GM21825 (cell line): Measurements from ENCODE around the gene NCR2.

Experiments used
- ATAC-seq: cut with Tn5 transposase; IDR thresholded peaks from one replicate; pipeline ENCODE4 v1.9.1; 2021; ENCODE audit warnings: mild to moderate bottlenecking, moderate library complexity; ENCODE audit not compliant: unreplicated experiment

Gene NCR2

DNA sequence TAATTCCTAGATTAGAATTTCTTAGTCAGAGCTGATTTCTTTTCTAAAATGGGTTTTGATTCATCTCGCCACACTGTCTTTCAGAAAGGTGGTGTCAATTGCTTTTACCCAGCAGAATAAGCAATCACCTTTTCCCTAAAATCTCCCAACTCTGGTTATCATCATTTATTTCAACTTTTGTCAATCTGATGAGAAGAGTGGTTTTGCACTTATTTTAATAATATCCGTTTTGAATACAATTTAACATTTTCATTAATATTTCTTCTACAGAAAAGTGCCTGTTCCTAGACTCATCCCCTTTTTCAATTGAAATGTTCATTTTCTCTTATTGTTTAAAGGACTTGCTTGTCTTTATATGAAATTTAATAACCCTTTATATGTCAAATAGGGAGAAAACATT lies 8.2 kb upstream of the NCR2 start:
- no peak for ATAC-seq

DNA sequence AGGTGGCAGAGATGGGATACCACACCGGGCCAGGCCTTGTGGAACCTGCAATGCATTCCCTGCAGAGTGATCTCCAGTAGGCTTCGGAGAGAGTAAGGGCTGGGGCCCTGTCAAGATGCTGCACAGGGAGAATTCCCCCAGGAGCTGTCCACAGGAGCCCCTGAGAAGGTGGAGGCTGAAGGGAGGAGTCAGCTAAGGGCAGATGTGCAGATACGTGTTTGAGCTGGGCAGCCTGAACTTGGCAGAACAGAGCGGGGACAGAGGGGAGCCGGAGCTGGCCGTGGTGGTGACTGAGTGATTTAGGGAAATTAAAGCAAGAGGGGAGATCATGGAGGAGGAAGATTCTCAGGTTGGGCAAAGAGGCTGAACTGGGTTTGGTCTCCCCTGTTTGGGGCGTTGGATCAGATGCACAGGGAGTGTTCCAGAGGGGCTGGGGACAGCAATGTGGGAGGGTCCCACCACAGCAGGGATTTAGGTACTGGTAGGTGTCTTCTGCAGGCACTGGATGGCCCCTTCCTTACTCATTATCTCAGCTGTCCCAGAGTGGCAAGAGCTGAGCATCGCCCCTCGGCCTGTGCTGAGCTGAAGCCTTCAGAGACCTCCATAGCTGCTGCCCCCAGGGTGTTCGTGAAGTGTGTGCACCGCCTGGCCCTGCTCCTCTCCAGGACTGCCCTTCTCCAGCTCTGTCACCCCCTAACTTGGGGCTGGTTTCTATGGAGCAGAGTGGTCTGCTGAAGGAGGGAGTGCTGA lies 3.8 kb upstream of the NCR2 start:
- ATAC-seq, result no peak

DNA sequence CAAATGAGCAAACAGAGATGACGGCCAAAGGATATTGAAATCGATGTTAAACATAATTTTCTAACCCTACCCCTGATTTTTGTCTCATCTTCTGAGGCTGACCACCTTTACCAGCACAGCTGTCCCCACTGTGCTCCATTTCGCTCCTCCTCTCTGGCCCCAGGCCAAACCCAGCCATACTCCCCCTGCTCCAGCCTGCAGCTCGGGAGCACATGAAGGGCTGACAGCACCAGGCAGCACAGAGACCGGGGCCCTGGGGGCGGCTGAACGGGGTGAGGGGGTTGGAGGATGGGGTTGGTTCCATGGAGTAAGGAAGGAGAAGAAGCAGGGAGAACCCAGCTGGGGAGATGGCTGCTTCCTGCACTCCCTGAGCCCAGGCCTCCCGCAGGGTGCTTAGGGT lies 3.2 kb upstream of the NCR2 start:
- ATAC-seq, result no peak

DNA sequence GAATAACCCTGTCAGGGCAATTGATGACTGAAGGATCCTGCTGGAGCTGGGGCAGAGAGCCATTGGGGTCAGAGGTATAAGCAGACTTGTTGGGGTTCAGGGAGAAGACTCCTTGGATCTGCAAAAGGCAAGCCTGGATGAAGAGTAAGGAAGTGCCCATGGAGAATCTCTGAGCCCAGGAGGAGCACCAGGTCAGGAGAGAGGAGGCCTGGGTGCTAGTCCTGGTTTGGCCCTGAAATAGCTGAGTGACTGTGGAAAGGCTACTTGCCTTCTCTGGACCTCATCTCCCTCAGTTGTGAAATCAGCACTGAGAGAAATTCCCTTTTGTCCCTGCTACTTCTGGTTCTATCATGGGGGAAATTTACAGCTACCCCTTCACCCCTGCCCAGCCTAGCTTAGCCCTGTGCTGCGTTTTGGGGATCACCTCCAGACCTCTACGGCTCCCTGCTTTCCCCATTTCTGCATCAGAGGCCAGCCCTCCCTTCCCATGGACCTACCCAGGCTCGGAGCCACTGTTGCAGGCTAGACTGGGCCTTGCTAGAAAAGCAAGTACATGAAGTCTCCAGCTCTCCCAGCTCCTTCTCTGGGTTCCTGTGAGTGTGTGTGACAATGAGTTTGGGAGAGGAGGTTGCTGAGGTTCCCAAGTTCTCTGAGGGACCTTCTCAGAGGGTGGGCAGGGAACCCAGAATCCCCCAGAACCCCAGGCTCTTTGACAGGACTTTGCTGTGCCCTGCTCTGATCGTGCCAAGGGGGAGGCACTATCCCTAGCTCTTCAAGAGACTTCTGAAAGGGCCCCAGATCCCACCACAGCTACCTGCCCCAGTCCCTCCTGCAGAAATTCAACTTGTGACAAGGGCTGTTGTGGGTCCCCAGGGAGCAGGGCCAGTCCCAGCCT lies 2.3 kb upstream of the NCR2 start:
- no peak for ATAC-seq

DNA sequence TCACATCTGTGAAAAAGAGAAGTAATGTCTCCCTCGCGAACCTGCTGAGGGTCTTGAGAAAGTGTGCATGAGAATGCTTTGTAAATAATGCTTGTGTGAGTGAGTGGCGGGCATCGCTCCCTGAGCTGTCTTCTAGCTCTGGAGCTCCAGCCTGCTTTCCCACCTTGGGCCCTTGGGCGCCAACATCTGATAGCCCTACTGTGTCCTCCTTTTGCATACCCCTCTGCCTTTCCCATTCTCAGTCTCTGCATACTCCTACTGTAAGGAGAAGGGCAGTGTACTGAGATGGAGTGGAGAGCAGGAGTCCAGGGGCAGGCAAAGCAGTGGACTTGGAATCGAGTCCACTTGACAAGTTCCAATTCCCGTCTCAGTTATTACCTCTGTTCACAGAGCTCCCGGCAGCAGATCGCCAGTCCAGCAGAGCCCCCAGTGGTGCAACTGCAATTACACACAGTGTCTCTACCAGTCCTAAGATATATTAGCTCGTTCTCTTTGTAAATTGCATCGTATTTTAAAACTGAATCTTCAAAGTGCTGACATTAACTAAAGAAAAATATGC lies 847 bp upstream of the NCR2 start:
- no peak for ATAC-seq

DNA sequence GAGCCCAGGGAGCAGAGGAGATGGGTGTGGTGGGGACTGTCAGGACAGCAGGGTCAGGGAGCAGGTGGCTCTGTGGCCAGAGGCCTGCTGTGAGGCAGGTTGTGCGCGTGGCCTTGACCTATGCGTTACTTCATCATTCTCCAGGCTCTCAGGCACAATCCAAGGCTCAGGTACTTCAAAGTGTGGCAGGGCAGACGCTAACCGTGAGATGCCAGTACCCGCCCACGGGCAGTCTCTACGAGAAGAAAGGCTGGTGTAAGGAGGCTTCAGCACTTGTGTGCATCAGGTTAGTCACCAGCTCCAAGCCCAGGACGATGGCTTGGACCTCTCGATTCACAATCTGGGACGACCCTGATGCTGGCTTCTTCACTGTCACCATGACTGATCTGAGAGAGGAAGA lies 535 bp downstream of the NCR2 start:
- no peak for ATAC-seq

DNA sequence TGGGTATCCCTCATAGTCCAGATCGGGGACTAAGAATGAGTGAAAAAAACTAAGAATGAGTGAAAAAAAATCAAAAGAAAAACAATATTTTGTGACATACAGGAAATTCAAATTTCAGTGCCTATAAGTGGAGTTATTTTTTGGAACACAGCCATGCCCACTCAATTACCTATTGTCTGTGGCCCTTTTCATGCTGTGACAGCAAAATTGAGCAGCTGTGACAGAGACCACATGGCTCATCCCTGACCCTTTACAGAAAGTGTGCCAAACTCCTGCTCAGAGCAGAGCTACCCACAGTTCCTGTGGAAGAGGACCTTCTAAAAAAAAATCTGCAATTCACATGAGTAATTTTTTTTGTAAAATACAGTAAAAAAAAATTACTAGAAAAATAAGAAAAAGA lies 1.4 kb downstream of the NCR2 start:
- ATAC-seq, result no peak

DNA sequence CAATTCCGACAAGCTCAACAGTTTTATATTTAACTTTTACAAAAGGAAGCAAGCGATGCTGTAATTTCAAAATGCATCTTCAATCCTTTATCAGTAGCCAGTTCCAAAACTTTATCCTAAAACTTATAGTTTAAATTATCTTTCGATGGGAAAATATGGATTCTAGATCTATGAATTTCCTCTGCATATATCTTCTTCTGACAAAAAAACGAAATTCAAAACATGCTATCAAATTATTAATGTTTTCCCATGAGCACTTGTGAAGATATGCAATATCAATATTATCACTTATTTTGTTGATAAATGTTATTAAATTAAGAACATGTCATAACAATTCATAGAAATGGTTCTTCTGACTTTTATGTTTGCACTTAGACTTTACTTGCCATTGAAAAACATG lies 2.3 kb downstream of the NCR2 start:
- no peak for ATAC-seq

DNA sequence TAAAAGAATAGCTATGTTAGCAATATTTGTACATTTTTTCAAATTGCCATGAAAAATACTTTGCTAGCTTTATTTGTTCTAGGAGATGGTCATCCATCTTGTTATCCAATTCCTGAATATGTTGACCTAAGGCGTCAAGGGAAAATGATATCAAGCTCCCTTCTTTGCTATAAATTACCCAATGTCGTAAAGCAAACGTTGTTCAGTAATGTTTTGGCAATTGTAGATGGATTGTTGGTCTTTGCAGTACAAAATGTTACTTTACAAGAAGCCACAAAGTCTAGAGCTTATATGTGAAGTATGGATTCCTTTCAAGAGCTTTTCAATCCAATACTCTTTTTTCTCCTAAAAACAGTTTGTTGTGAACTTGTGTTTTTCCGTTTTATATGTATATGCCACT lies 3.3 kb downstream of the NCR2 start:
- ATAC-seq, result no peak

DNA sequence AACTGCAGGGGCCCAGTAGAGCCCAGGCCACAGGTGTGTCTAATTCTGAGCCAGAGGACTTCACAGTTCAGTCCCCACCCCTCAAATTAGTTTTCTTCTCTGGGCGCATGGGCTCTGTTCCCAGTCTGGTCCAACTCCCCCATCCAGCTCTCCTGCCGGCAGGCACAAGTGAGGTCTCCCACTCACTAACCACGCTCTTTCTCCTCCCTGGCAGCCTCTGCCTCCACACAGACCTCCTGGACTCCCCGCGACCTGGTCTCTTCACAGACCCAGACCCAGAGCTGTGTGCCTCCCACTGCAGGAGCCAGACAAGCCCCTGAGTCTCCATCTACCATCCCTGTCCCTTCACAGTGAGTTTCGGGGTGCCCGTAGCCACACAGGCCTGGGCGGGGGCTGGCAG lies 6.2 kb downstream of the NCR2 start:
- ATAC-seq, result no peak

DNA sequence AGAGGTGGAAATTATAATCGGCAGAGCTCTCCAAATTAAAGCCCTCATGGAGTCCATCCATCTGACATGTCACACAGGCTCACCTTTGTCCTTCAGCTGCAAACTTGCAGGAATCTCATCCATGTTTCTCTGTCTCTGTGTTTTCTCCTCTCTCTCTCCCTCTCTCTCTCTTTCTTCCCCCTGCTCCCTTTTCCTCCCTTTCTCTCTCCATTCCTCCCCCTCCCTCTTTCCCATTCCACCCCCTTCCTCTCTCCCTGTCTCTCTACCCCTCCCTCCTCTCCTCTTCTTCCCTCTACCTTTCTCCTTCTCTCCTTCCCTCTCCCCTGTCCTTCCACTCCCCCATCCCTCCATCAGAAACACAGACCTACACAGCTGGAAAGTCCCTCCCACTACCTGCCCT lies 6.8 kb downstream of the NCR2 start:
- ATAC-seq, result no peak

DNA sequence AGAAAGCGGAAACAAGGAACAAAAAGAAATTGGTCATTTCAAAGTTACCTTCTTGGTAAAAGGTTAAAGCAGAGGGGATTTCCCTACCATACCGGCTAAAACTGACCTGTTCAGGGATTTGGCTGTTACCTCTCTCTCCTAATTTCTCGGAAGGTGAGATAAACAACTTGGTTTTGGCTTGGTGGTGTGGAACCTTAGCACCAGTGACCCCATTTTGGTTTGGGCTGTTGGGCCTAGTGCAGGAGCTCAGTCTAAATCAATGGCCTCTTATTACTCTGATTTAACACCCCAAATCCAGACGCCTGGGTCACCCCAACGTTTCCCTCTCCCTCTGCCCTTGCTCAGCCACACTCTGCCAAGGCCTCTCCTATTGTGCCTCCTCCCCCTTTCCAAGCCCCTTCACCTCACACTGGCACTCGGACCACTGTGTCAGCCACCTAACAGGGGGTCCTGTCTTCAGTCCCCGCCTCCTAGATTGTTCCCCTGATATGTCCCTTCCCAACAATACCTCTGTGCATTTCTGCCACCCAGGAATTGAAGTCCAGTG lies 8.3 kb downstream of the NCR2 start:
- no peak for ATAC-seq

DNA sequence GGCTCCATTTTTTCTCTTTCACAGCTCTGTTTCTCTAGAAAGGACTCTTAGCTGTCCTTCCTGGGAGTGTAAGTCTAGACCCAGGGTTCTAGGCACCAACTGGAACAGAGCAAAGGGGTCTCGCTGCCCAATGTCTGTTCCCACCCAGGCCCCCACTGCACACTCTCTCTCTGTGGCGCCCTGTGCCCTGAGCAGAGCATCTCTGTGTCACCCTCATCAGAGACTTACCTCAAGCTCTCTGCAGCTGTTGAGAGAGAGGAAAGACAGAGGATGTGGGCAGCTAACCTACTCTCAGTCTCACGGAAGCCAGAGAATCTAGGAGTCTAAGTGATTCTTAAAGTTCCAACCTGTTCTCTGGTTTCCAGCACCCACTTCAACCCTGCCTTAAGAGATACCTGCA lies 9.5 kb downstream of the NCR2 start:
- ATAC-seq, result no peak

DNA sequence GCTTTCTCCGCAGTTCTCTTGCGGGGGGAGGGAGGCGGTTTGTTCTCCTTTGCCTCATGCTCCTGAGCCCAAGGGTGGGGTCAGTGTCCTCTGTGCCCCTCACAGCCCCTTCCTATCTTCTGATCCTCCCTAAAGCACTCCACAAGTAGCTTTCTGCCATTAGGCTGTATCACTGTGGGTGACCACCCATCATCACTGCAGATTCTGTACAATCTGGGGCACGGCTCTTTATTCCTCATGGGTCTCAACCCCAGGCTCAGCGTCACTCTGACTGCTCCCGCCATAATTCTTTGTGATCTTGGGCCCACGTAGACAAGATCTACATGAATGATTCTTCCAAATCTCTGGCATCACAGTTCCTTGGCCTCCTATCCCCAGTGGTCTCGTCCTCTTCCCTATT lies 10.5 kb downstream of the NCR2 start:
- no peak for ATAC-seq

DNA sequence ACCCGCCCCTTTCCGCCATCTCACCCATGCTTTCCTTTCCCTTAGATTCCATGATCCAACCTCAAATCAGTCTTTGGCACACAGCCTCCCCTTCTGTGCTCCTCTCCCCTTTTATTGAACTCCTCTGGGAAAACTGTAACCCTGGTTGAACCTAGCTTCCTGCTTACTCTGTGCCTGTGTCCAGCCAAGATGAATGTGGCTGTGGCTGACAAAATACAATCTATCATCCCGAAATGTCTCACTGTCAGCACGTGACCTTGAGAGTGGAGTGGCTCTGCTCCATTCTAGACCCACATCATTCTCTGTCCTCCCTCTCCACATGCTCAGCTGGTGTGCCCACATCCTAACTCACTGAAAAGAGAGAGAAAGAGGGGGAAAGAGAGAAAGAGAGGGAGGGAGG lies 11.0 kb downstream of the NCR2 start:
- no peak for ATAC-seq

DNA sequence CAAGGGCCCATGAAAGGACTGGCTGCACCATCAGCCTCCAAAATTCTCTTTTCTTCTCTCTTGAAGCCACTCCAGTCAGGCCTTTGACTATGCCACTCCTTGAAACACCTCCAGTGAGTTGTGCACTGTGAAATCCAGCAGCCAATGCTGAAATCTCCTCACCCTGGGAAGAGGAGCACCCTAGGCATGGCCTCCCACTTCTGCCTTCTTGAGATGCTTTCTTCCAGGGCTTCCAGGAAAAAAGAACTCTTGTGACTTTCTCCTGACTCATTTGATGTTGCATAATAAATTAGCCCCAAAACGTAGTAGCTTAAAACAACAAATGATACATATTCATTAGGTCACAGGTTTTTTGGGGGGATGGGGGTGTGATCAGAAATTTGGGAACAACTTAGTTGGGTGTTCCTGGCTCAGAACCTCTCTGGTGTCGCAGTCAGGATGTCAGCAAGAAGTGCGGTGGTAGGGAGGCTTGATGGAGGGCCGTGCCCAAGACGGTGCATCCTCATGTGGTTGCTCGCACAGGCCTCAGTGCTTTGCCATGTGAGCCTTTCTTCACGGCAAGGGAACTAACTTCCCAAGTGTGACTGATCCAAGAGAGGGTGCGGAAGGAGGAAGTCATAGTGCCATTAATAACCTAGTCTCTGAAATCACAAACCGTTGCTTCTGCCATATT lies 12.1 kb downstream of the NCR2 start:
- ATAC-seq, result no peak

DNA sequence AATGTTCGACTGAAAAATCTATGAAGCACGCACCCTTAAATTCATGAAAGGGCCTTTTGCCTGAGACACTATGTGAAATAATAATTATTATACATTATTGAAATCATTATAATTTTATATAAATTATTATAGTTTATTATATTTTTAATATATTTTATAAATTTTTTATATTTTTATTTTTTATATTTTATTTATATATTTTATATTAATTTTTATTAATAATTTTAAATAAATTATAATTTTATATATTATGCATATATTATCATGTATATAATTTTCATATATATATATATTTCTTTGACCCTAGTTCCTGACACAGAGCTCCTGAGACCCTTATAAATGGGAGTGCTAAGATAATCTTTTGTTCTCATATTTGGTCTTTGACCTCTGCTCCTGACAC lies 13.5 kb downstream of the NCR2 start:
- no peak for ATAC-seq

DNA sequence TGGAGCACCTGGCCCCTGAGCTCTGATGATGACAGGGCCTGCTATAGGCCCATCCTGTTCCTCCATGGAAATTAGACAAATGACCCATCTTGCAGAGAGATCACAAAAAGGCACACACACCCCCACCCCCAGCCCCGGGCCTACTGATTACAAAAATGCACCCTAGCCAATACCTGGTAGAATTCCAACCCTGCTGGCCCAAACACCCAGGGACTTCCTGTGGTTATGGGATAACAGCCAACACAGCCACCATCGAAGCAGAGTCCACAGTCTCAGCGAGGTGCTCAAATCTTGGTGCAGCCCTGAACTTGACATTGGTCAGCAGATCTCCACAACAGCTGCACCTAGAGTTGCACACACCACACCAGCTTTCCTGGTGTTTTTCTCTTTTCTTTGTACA lies 17.0 kb downstream of the NCR2 start:
- no peak for ATAC-seq

DNA sequence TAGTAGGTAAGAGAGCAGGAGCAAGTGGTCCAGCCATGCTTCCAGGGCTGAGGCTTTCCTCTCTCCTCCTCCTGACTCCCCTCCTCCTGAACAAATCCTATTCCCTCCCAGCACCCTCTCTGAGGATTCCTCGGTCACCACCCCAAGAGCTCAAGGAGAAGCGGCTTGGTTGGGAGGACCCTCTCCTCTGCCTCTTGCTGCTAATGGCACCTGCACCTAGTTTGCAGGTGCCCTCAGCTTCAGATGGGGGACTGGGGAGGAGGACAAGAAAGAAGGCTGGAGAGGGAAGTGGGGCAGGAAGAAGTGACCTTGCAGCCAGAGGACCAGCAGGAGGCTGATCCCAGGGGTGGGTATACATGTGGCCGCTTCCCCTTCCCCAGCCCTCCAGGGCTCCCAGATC lies 17.5 kb downstream of the NCR2 start:
- ATAC-seq, result no peak

DNA sequence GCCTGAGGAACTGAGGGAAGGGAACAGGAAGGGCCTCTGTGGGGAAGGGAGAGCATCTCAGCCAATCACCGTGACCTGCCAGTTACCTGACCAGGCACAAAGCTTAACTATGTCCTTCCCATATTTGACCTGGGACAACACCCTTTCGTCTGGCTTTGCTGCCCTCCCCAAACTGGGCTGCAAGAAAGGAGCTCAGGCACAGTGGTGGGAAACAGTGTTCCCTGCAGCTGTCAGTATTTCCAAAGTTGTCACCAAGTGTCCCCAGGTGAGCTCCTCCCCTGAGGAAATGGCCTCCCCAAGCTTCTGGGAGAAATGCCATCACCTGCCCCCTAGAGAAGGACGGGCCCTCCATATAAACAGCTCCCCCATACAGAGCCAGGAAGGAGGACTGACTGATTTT lies 17.9 kb downstream of the NCR2 start:
- no peak for ATAC-seq

DNA sequence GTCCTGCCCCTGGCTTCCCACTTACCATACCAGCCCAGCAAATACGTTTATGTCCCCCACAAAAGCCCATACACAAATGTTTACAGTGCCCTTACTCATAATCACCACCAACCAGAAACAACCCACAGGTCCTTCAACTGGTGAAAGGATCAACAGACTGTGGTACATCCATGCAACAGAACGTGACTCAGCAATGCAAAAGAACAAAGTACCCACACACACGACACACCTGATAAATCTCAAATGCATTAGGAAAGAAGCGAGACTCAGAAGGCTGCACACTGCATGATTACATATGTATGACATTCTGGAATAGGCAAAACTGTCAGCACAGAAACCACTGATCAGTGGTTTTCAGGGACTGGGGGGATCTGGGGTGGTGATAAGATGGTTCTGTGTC lies 20.5 kb downstream of the NCR2 start:
- ATAC-seq, result no peak
